ENCODE measurements around the gene EDAR. TPM values are rescaled to one million over a fixed set of nuclear protein-coding genes. Genes with fewer than 3 reads are reported as not detected.

The EDAR gene
- total RNA-seq, 1 donor from 2014 or later = 0.22 TPM

Other genes starting within 250 kb of the EDAR start
- 3.1 TPM for gene CCDC138, start 202.4 kb downstream of the EDAR start, total RNA-seq
- gene SH3RF3, start 140.0 kb upstream of the EDAR start, total RNA-seq = 6.4 TPM